NCI-H510A (cell line): ENCODE measurements around the gene CYP27C1.

Experiments used
- DNase-seq: peaks from one replicate; lab custom pipeline; 2025; lab: John Stamatoyannopoulos, UW

Gene CYP27C1

GRCh38 chr2:127193164-127193966 is 26.7 kb downstream of the CYP27C1 start:
- DNase-seq: no peak

- DNase-seq: no peak
Observed at GRCh38 chr2:127191331-127192219, 28.5 kb downstream of the CYP27C1 start.

- no peak for DNase-seq
Observed at GRCh38 chr2:127188797-127189196, 31.3 kb downstream of the CYP27C1 start.

GRCh38 chr2:127187831-127188230 is 32.3 kb downstream of the CYP27C1 start:
- DNase-seq: no peak

GRCh38 chr2:127187081-127187775 is 32.9 kb downstream of the CYP27C1 start:
- no peak for DNase-seq

GRCh38 chr2:127185705-127186104 is 34.4 kb downstream of the CYP27C1 start:
- no peak for DNase-seq

GRCh38 chr2:127185093-127185492 is 35.0 kb downstream of the CYP27C1 start:
- no peak for DNase-seq

- no peak for DNase-seq
Observed at GRCh38 chr2:127183771-127184170, 36.3 kb downstream of the CYP27C1 start.

GRCh38 chr2:127182626-127183458 is 37.3 kb downstream of the CYP27C1 start:
- no peak for DNase-seq

- no peak for DNase-seq
Observed at GRCh38 chr2:127181851-127182250, 38.2 kb downstream of the CYP27C1 start.

GRCh38 chr2:127179766-127180165 is 40.3 kb downstream of the CYP27C1 start:
- DNase-seq: no peak

- DNase-seq: no peak
Observed at GRCh38 chr2:127177617-127178263, 42.4 kb downstream of the CYP27C1 start.

GRCh38 chr2:127176371-127177311 is 43.5 kb downstream of the CYP27C1 start:
- peak; percentile 16 for DNase-seq

- DNase-seq: no peak
Observed at GRCh38 chr2:127175751-127176354, 44.2 kb downstream of the CYP27C1 start.

- peak; percentile 33 for DNase-seq
Observed at GRCh38 chr2:127175041-127175721, 44.9 kb downstream of the CYP27C1 start.

GRCh38 chr2:127174640-127175039 is 45.5 kb downstream of the CYP27C1 start:
- DNase-seq: no peak

- DNase-seq: no peak
Observed at GRCh38 chr2:127174136-127174535, 46.0 kb downstream of the CYP27C1 start.

GRCh38 chr2:127173057-127173456 is 47.0 kb downstream of the CYP27C1 start:
- DNase-seq: no peak

- no peak for DNase-seq
Observed at GRCh38 chr2:127172306-127172705, 47.8 kb downstream of the CYP27C1 start.
